ENCODE measurements around the gene UBL3.

The UBL3 gene, protein sequence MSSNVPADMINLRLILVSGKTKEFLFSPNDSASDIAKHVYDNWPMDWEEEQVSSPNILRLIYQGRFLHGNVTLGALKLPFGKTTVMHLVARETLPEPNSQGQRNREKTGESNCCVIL

DNA sequence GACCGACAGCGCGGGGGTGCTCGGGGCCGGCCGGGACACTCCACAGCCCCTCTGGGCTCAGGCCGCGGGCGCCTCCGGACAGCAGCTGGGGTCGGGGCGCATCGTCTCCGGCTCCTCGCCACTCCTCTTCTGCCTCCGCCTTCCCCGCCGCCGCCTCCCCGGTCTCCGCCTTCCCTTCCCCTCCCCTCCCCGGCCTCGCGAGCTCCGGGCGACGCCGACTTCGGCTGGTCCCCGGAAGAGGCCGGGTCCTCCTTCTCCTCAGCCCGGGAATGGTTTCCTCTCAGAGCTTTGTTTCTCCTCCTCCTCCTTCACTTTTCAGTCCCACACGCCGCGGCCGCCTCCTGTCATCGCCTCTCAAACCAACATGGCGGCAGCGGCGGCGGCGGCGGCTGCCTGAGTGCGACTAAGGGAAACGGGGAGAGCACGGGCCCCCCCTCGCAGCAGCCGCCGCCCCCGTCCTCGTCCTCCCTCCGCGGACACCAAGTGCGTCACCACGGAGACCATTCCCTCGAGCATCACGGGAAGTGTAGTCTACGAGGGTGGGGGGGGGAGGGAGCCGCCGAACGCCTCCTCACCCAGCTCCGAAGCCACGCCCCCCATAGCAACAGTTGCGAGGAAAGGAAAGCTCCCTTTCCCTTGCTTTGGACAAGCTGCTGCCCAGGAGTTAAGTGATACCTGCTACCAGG is at the start of gene UBL3:
Gene UBL3, minus strand, starts transcription at position 405 of the 686 bp plus-strand sequence. CDS start 1,079 bp downstream, outside the sequence.
- peak; percentile 93 for DNase-seq

DNA sequence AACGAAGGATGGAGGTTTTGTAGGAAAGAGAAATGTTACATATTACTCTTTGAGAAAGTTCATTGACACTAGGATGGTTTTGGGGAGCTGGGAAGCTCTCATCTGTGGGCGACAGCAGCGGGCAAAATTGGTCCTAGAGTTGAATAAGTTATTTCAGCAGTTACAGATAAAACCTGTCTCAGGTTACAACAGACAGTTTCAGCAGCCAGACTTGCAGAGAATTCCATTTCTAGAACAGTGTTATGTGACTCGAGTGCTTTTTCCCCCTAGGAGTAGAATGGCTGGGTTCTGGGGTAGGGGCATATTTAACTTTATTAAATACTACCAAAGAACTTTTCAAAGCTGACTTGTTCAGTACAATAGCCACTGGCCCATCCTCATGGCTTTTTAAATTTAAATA is 46.7 kb upstream of the UBL3 start:
- DNase-seq: no peak

DNA sequence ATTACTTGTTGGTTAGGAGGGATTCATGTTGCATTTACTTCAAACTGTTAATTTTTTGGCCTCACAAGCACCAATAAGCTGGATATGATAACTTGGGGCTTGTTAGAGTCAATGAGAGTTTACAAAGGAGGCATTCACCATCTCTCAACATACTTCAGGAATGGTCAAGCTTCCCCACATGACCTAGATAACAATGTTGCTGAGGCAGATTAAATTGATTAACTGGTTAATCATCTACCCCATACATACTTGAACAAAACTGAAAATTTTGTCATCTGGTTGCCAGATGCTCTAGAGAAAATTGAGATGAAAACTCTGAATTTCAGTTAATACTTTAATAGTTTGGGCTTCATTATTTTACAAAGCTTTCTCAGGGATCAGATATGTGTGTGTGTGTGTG is 43.0 kb upstream of the UBL3 start:
- no peak for DNase-seq

DNA sequence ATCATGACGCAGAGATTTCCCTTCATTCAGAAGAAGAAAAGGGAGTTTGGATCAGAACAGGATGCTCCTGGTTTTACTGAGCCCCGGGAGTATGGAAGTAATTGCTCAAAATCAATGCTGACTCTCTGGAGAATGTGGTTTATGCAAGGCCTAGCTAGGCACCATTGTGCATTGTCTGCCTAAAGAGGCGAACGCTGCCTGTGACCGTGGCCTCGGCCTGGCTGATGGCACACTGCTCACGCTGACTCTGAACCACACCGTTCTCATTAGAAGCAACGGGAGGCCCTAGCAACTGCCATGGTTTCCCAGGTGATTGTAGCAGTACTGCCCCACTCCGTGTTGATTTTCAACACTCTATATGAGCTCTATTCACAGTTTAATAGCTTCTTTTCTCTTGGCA is 41.7 kb upstream of the UBL3 start:
- no peak for DNase-seq

DNA sequence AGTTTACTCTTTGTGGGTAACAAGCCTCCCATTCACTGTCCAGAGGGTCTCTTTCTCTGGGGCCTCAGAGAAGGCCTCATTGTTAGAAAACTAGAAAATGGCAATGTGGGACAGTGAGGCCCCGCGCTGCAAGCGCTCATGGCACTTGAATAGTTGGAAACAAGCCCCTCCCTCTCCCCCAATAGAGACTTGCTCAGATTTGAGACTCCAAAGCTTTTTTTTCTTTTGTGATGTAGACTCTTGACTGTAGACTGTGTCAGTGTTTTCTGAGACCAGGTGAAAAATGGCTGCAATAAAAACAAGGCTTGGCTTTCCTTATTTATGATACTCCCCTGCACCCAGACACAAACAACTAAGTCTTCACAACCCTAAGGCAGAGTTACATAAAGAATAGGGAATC is 38.7 kb upstream of the UBL3 start:
- no peak for DNase-seq

DNA sequence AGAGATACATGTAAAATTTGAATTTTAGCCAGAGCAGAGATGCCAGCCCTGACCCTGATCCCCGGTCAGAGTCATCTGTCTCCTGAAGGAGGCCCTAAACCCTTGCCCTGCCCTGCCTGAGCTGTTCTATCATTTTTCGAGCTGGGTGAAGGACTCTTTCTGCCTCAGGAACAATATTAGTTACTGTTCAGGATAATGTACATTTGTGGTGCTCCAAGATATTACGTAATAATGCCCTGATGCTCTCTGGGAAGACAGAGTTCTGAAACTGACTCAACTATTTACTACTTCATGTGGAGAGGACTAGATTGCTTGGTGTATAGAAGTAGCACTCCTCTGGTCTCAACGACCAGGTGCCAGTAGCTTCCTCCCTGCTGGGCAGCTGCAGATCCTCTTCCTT is 37.9 kb upstream of the UBL3 start:
- no peak for DNase-seq

DNA sequence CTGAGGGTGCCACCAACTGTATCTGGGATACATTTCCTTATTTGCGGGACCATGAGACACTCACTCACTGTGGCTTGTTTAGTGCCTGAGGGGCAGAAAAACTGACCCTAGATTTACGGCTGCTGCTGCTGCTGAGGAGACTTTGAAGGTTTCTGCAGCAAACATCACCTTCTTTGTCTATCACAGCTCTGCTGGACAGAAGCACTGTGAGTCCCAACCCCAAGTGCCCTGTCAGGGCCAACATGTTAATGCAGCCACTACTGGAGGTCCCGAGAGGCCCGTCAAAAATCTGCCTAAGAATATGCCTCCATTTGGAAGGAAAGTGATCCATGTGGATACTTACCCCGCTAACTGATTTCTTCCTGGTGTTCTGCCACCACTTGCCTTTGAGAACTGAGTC is 37.3 kb upstream of the UBL3 start:
- no peak for DNase-seq

DNA sequence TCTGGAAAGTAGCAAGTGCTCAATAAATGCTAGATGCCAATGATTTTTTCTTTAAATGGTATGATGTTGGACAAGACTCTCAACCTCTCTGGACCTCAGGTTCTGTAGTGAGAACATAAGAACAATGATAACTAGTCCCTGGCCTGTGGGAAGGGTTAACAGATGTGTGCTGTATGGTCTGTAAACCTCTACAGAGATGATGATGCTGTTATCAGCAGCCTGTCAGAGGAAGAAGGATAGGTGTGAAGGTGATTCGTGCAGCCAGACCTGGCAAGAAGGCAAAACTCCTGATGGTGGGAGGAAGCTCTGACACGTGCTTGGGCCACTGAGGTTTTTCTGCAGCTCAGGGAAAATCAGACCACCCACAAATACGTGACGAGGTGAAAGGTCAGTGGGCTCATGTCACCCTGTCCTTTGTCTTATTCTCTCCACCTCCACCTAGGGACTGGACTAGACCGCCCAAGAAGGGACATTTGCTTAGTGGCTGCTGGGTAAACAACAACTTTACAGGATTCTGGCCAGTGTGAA is 36.7 kb upstream of the UBL3 start:
- DNase-seq: no peak

DNA sequence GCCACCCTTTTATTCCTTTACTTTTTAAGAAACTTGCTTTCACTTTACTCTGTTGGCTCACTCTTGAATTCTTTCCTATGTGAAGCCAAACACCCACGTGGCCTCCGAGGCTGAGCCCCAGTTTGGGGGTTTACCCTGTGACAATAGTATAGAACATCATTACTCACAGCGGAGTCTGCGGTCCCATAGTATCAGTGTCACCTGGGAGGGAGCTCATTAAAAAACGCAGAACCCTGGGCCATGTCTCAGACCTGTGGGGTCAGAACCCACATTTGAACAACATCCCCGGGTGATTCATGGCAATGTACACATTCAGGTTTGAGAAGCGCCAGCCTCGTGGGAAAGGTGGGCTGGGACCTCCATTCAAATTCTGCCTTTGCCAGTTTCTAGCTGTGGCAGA is 36.0 kb upstream of the UBL3 start:
- DNase-seq: no peak

DNA sequence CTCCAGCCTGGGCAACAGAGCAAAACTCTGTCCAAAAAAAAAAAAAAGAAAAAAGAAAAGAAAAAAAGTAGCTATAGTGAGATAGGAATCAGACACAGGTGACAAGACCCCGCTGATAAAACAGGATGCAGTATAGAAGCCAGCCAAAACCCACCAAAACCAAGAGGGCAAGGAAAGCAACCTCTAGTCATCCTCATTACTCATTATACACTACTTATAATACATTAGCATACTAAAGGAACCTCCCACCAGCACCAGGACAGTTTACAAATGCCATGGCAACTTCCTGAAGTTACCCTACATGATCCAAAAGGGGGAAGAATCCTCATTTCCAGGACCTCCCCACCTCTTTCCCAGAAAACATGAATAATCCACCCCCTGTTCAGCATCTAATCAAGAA is 35.6 kb upstream of the UBL3 start:
- DNase-seq: no peak

DNA sequence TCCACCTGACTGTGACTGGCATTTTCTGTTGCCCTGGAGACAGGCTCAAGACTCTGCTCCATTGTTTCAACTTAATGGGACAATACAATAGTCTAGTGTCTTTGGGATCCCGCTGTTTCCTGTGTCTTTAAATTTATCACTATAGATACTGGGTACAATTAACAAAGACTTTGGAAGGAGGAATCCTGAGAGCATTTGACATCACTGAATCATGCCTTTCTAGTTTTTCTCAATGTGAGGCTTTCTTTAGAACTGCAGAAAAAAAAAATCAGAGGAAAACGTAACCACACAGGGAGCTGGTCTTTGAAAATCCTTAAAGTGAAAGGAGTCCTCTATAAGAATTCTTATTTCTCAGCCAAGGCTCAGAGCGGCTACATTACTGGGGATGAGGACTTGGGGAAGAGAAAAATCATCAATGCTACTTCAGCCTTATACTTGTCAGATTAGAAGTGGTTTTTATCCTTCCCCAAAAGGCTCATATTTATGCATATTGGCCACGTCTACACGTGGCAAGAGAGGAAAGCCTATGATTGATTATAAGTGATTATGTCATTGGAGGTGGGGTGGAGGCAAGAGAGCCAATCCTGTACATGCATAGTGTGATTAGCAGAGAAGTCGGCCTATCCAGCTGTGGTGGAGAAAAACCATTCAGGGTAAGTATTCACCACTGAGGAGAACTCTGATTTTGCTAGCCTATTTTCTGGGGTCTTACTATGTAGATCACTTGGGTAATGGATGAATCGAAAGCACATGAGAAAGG is 34.4 kb upstream of the UBL3 start:
- DNase-seq: no peak

DNA sequence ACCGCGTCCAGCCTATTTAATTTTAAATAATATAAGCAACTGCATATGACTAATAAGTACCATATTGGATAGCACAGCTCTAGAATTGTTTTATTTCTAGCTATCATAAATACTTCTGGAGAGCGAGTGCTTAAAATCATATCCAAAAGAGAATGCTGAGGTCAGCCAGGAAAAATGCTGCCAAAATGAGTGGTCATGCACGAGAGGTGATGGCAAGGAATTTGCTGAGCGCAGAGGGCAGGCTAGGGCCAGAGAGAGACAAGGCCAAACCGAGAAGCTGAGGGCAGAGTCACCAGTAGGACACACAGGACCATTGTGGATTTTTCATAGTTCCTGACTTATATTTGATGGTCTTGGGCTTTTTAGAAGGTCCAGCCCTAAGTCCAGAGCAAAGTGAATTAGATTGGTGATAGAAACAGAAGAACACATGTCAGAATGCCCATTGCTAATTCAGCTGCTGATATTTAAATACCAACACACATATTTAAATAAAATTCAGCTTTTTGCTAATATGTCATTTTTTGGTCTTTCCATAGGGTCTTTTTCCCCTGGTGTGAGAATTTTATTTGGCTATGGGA is 33.6 kb upstream of the UBL3 start:
- DNase-seq: no peak

DNA sequence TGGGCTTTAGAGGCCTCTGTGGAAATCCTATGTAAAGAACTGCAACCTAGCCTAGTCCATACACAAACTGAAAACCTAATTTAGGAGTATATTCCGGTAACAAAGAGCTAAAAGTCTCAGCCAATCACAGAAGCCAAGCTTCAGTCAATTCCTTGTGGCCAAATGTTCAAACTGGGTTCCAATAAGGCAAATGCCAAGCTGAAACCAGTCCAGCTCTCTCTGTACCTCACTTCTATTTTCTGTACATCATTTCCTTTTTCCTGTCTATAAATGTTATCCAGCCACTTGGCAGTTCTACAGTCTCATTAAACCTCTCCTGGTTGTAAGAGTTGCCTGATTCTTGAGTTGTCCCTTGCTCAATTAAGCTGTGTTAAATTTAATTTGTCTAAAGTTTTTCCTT is 31.7 kb upstream of the UBL3 start:
- no peak for DNase-seq

DNA sequence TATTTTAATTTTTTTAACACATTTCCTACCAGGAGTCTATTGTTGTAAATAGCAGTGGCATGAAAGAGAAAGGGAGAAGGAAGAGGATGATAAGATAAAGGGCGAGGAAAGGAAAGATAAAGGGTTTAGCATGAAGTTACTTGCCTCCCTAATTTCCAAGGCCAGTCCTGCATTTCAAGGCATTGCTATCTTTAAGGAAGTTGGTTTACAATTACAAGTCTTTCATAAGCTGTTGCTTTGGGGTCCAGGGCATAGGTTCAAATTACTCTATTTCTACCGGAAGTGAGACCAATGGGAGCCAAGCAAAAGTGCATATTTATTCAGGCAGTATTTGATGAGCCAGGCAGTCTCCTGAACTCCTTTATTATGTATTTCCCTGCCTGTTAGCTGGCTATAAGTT is 27.7 kb upstream of the UBL3 start:
- DNase-seq: no peak

DNA sequence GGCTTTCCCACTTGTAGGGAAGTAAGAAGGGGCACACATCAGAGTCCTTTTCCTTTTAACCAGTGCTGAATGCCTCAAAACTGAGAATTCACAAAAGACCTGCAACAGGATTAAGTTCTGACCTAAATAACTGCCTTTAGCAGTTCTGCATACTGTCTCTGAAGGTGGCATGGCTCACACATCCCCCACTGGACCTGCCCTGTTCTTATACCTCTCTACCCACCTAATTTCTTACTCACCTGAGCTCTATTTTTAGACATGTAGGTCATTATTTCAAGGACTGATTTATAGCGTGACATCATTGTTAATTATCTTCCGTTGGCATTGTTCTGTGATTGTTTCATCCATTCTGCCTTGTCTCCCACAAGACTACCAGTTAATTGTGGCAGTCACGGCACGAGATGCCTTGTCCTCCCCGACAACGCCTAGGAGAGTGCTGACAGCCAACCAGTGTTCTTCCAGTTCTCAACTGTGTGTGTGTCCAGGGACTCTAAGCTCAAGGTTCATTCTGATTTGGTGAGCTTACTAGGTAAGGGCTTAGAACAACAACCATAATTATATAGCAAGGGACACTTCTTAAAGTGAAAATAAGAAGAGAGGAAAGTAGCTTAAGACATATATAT is 27.1 kb upstream of the UBL3 start:
- DNase-seq: no peak

DNA sequence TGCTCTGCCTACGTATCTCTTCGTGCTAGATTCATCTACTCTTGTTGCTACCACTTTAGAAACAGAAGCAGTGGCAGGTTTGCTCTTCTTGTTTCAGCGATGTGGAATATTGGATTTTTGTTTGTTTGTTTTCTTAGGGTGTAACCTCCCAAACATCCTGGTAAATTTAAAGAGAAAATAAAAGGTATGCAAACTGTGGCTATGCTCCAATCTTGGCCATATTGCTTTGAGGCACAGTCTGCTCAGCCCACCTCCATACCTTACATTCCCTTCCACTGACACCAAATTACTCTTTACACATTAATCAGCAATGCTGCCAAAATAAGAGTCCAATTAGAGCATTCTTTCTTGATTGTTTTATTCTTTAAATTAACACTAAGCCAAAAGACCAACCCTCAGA is 25.2 kb upstream of the UBL3 start:
- no peak for DNase-seq

DNA sequence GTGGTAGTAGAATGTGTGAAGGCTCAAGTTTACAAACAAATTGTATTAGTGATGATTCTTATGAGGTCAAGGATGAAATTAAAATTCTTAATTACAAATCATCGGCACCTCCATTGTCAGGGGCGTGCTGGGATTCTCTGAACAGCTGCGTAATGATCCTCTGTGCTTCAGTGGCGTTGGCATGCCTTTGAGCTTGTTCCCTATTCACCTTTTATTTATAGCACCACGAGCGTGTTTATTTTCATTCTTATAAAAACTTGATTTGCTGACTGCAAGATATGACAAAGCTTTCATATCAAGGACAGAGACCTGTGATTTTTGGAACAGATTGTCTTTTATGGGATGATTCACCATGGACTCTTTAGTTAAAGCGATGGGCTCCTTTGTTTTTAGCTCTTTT is 18.2 kb upstream of the UBL3 start:
- DNase-seq: no peak

DNA sequence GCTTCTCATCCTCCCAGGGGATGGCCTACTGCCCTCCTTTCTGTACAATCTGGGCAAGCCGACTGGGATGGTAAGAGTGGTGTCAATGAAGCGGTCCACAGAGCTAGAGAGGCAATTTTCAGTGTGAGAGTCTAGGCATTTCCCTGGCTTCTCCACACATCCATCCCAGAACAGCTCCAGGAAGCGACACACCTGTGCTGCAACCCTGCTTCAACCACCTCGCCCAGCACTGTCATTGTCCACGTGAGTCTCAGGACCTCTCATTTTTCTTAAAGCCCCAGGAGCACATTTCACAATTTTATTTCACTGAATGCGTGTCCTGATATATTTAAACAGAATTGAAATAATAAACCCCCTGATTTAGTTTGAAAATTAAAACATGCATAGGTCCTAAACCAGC is 15.5 kb upstream of the UBL3 start:
- no peak for DNase-seq

DNA sequence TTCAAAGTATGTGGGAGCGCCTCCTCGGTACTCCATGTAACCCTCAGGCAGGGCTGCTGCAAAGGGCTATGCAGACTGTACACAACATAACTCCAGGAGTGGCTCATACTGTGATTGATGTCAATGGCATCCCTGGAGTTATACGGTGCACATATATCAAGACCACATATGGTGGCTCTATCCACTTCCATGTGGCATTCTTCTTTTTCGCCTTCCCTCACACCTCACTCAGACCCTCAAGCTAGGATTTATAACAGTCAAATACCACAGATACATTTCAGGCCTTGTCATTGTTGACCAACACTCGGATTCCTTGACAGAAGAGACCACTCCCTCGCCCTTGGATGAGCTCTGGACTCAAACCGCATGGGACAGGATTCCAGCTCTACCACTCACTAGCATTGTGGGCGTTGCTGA is 11.3 kb upstream of the UBL3 start:
- no peak for DNase-seq

DNA sequence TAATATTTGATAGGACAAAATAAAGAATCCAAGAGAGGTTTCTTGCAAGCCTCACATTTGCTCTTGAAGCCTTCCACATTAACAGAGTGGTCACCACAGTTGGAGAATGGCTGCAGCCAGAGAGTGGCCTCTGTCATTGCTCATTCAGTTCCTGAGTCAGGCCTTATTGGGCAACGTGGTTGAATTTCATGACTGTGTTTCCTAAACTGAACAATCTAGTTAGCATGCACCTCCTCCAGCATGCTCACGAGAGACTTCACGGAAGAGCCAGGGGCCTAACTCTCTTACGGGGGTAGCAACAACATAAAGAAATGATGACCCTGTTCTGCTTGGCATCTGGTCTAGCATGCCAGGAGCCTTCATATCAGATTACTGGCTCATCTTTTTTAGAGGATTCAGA is 9.6 kb upstream of the UBL3 start:
- no peak for DNase-seq

DNA sequence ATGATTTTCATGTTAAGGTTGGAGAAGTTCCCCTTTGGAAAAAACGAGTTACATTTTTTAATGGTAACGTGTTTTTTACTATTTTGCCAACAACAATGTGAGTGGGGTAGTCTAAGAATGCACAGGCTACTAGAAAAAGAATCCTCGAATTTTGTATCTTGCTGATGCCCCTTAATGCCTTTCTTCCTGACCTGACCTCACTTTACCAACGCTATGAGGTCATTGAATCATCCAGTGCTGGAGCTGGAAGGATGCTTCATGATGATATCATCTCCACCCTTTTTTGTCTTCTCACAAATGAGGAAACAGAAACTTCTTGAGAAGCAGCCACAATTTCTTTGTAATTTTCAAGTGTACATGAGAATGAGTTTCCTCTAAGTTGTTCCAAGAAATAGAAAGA is 8.2 kb upstream of the UBL3 start:
- DNase-seq: no peak

DNA sequence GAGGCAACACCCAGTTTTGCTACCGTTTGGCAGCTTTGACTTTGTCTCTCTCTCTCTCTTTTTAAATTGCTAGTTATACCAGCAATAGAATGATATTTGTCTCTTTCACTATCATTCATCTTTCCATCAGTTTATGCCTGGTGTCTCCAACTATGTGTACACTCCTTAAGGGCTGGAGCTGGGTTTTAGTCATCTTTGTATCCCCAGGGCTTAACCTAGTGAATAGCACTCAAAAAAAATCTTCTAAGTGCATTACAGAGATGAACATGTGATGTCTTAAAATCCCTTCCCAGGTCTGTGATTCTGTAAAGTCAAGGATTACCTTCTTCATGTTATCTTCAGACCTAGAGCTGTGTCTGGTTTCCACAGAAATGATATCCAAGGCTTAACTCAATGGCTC is 7.8 kb upstream of the UBL3 start:
- no peak for DNase-seq

DNA sequence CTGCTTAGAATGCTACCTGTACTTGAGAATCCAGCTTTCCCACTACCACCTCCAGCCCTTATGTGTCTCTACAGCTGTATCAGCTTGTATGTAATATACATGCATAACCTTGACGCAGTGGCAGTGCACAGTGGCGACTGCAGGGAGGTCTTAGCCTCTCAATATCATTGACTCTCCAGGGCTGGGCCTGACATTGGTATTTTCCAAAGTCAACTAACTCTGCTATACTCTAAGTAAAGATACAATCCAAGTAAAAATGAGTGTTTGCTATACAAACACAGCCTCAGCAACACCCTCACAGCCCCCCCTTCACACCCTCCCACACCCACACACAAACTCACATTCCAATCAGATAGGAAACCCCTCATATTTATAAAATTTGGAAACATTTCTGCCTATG is 6.7 kb upstream of the UBL3 start:
- no peak for DNase-seq

DNA sequence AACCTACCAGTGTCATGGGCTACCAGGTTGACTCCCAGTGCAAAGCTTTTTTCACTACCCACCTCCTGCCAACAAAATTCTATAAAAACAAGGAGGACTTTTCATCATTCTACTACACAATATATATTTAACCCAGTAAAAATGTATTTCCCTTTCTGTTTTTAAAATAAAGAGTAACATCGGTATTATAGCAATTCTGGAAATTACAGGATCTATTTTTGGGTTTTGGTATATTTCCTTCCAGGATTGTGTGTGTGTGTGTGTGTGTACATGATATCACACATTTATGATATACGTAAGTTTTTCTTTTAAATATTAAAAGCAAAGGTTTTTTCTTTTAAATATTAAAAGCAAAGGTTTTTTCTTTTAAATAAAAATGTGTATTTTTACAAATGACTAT is 6.0 kb upstream of the UBL3 start:
- DNase-seq: no peak

All from NCI-H524 treated with DMSO at 0.1 percent for 48 hours (cell line).